ENCODE measurements around the gene NELFA.
"Not testable (repeated sequence)": the region's sequence is repeated elsewhere in the genome, so short reads cannot be mapped to it uniquely, and the experiment has no call there.

The NELFA gene

GRCh38 chr4:2040391-2041238 lies 31.8 kb upstream of the NELFA start:
- DNase-seq: no peak

GRCh38 chr4:2036866-2037265 lies 28.1 kb upstream of the NELFA start:
- DNase-seq: no peak

GRCh38 chr4:2036327-2036726 lies 27.6 kb upstream of the NELFA start:
- DNase-seq: no peak

GRCh38 chr4:2031161-2031560 lies 22.4 kb upstream of the NELFA start:
- DNase-seq: not testable (repeated sequence)

- not testable (repeated sequence) for DNase-seq
These were observed 18.3 kb upstream of the NELFA start for GRCh38 chr4:2027120-2027519.

GRCh38 chr4:2025817-2026216 lies 17.0 kb upstream of the NELFA start:
- no peak for DNase-seq

- no peak for DNase-seq
These were observed 15.9 kb upstream of the NELFA start for GRCh38 chr4:2024683-2025082.

- not testable (repeated sequence) for DNase-seq
These were observed 12.7 kb upstream of the NELFA start for GRCh38 chr4:2021358-2022018.

GRCh38 chr4:2015008-2015407 lies 6.2 kb upstream of the NELFA start:
- no peak for DNase-seq

- DNase-seq: no peak
These were observed 2.8 kb upstream of the NELFA start for GRCh38 chr4:2011583-2011982.

- peak; percentile 58 for DNase-seq
These were observed 968 bp upstream of the NELFA start for GRCh38 chr4:2009651-2010233.

GRCh38 chr4:2008671-2008920 lies 178 bp downstream of the NELFA start:
- DNase-seq: no peak

GRCh38 chr4:2007804-2008670 lies 737 bp downstream of the NELFA start:
- no peak for DNase-seq

GRCh38 chr4:2006956-2007653 lies 1.7 kb downstream of the NELFA start:
- no peak for DNase-seq

GRCh38 chr4:2006367-2006766 lies 2.4 kb downstream of the NELFA start:
- DNase-seq: no peak

- DNase-seq: not testable (repeated sequence)
These were observed 5.4 kb downstream of the NELFA start for GRCh38 chr4:2003361-2003760.

- DNase-seq: not testable (repeated sequence)
These were observed 9.5 kb downstream of the NELFA start for GRCh38 chr4:1999308-1999707.

GRCh38 chr4:1998296-1998695 lies 10.5 kb downstream of the NELFA start:
- no peak for DNase-seq

GRCh38 chr4:1997712-1998111 lies 11.1 kb downstream of the NELFA start:
- DNase-seq: no peak

GRCh38 chr4:1996866-1997611 lies 11.7 kb downstream of the NELFA start:
- DNase-seq: no peak

- no peak for DNase-seq
These were observed 13.8 kb downstream of the NELFA start for GRCh38 chr4:1994938-1995337.
